C4-2B (cell line): ENCODE data around the gene SOCS3.

Source experiments
- H3K27ac ChIP-seq: fragments of 450-650 bp; 2 replicates; pipeline ENCODE4 v1.5.1; 2017
- CTCF ChIP-seq: fragments of 450-650 bp; conservative IDR thresholded peaks from 2 replicates; pipeline ENCODE4 v1.5.1; 2017; ENCODE audit warnings: mild to moderate bottlenecking
- ZFX ChIP-seq: fragments of 450-650 bp; IDR thresholded peaks from 2 replicates; pipeline ENCODE4 v1.6.1; 2017

Gene SOCS3

GRCh38 chr17:78322327-78322857, 37.5 kb downstream of the SOCS3 start:
- no peak for TF ChIP-seq CTCF
- TF ChIP-seq ZFX = no peak

GRCh38 chr17:78318843-78319242, 41.0 kb downstream of the SOCS3 start:
- TF ChIP-seq CTCF = no peak
- no peak for TF ChIP-seq ZFX
- no peak overlapping the region for H3K27ac ChIP-seq

More at GRCh38 chr17:78322327-78322857, 37.5 kb downstream of the SOCS3 start:
- no peak overlapping the region for H3K27ac ChIP-seq

- TF ChIP-seq CTCF = no peak
- no peak for TF ChIP-seq ZFX
- no peak overlapping the region for H3K27ac ChIP-seq
Measured at GRCh38 chr17:78318407-78318806, 41.5 kb downstream of the SOCS3 start.

- no peak for TF ChIP-seq CTCF
- TF ChIP-seq ZFX = no peak
- no peak overlapping the region for H3K27ac ChIP-seq
Measured at GRCh38 chr17:78317794-78318400, 42.0 kb downstream of the SOCS3 start.

- H3K27ac ChIP-seq = no peak overlapping the region
- no peak for TF ChIP-seq CTCF
- no peak for TF ChIP-seq ZFX
Measured at GRCh38 chr17:78316867-78317789, 42.7 kb downstream of the SOCS3 start.

GRCh38 chr17:78316115-78316866, 43.6 kb downstream of the SOCS3 start:
- no peak overlapping the region for H3K27ac ChIP-seq
- TF ChIP-seq CTCF (no peak), ZFX (no peak)
